ENCODE measurements around the gene FBXL16.

DNA sequence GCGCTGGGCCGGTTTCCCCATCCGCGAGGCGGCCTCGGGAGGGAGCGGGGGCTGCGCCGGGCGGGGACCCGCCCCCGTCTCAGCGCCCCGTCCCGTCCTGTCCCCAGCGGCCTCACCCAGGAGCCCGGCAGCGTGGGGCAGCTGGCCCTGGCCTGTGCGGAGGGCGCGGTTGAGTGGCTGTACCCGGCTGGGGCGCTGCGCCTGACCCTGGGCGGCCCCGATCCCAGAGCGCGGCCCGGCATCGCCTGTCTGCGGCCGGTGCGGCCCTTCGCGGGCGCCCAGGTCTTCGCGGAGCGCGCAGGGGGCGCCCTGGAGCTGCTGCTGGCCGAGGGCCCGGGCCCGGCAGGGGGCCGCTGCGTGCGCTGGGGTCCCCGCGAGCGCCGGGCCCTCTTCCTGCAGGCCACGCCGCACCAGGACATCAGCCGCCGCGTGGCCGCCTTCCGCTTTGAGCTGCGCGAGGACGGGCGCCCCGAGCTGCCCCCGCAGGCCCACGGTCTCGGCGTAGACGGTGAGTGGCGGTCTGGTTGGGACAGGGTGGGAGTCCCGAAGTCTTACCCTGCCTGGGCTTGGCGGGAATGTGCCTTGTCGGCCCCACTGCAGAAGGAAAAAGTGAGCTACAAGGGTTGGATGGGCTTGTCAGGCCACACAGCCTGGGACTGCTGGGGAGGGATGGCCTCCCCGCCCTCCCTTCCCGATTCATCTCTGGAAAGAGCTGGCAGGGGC, 10.0 kb upstream of the FBXL16 start:
- TF ChIP-seq, protein P1, sequence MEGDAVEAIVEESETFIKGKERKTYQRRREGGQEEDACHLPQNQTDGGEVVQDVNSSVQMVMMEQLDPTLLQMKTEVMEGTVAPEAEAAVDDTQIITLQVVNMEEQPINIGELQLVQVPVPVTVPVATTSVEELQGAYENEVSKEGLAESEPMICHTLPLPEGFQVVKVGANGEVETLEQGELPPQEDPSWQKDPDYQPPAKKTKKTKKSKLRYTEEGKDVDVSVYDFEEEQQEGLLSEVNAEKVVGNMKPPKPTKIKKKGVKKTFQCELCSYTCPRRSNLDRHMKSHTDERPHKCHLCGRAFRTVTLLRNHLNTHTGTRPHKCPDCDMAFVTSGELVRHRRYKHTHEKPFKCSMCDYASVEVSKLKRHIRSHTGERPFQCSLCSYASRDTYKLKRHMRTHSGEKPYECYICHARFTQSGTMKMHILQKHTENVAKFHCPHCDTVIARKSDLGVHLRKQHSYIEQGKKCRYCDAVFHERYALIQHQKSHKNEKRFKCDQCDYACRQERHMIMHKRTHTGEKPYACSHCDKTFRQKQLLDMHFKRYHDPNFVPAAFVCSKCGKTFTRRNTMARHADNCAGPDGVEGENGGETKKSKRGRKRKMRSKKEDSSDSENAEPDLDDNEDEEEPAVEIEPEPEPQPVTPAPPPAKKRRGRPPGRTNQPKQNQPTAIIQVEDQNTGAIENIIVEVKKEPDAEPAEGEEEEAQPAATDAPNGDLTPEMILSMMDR (conservative IDR thresholded peaks at IDR 0.05; ENCODE audit: low read depth, low read length): no peak; the same call in 1 of the 2 replicates
- TF ChIP-seq EZH2 (IDR thresholded peaks at IDR 0.05; ENCODE audit: borderline replicate concordance, low read depth, low read length, poor library complexity, severe bottlenecking): peak; percentile 74

All from A673 (cell line).